T-cell (primary cell): Measurements from ENCODE around the gene MRM2. TPM values are rescaled to one million over a fixed set of nuclear protein-coding genes. Genes with fewer than 3 reads are reported as not detected.

Source experiments
- ATAC-seq, 4 experiments: fragments of 200-7000 bp in 3 of 4; fragments of 150-1000 bp in 1 of 4; cut with Tn5 transposase; replicated peaks in 1 of 4; 1 replicate in 3 of 4; 2 replicates in 1 of 4; pipeline ENCODE4 v1.10.0; 2021; ENCODE audit warnings: moderate library complexity in 3 of 4, mild to moderate bottlenecking in 2 of 4, moderate number of reproducible peaks in 1 of 4
- CTCF ChIA-PET, 2 donors: fragments of 300-600 bp; sonication (Branson Sonifier 250); formaldehyde crosslinking; loops; one replicate each; lab custom pipeline; 2022; ENCODE audit warnings: antibody characterized with exemption in 2 of 2; lab: Charles Lee
- POLR2A ChIA-PET, 2 donors: fragments of 300-600 bp; sonication (Branson Sonifier 250); formaldehyde crosslinking; loops; one replicate each; lab custom pipeline; 2022; ENCODE audit warnings: antibody characterized with exemption in 2 of 2; lab: Charles Lee
- DNase-seq, 35 experiments: peaks; one replicate each; pipeline versions ENCODE4 v3.0.0 to v3.0.0-alpha.2; 2013 to 2023
- H3K27ac ChIP-seq: one replicate; pipeline ENCODE4 v1.5.1; 2013; ENCODE audit warnings: low read length
- H3K27me3 ChIP-seq, 2 experiments: replicated peaks in 1 of 2; 1 replicate in 1 of 2; 2 replicates in 1 of 2; pipeline versions ENCODE4 v1.6.1 to v1.7.0; 2013; ENCODE audit warnings: low read length in 1 of 2, mixed read lengths in 1 of 2; ENCODE audit not compliant: control insufficient read depth in 2 of 2, insufficient read depth in 2 of 2; ENCODE audit errors: extremely low read depth in 1 of 2
- H3K36me3 ChIP-seq, 2 donors: 1 replicate in 1 of 2; 2 replicates in 1 of 2; pipeline versions ENCODE4 v1.6.1 to v1.7.0; 2013; ENCODE audit warnings: low read length in 1 of 2; ENCODE audit not compliant: control insufficient read depth in 2 of 2, insufficient read depth in 1 of 2; ENCODE audit errors: extremely low read depth in 1 of 2
- H3K4me1 ChIP-seq, 2 experiments: 1 replicate in 1 of 2; 2 replicates in 1 of 2; pipeline versions ENCODE4 v1.6.1 to v1.7.0; 2013; ENCODE audit warnings: low read length in 2 of 2, mixed read lengths in 1 of 2; ENCODE audit not compliant: insufficient read depth in 2 of 2, control insufficient read depth in 1 of 2; ENCODE audit errors: extremely low read depth in 1 of 2
- H3K4me3 ChIP-seq, 2 donors: 1 replicate in 1 of 2; 2 replicates in 1 of 2; pipeline versions ENCODE4 v1.5.1 to v1.7.0; 2013; ENCODE audit warnings: mild to moderate bottlenecking in 2 of 2, low read length in 1 of 2, moderate library complexity in 1 of 2; ENCODE audit not compliant: control insufficient read depth in 1 of 2; ENCODE audit errors: extremely low read depth in 1 of 2
- H3K9me3 ChIP-seq: 2 replicates; pipeline ENCODE4 v1.7.0; 2013
- H3K27ac Mint-ChIP-seq, 2 donors: one replicate each; pipeline ENCODE4 v1.8.0; 2020 to 2021; ENCODE audit warnings: mild to moderate bottlenecking in 2 of 2, mixed read lengths in 2 of 2
- H3K27me3 Mint-ChIP-seq, 2 donors: one replicate each; pipeline ENCODE4 v1.8.0; 2021 to 2022; ENCODE audit warnings: mixed read lengths in 2 of 2
- H3K36me3 Mint-ChIP-seq: one replicate; pipeline ENCODE4 v1.8.0; 2021; ENCODE audit warnings: mixed read lengths
- H3K4me1 Mint-ChIP-seq, 3 donors: one replicate each; pipeline ENCODE4 v1.8.0; 2020 to 2022; ENCODE audit warnings: mixed read lengths in 3 of 3, mild to moderate bottlenecking in 1 of 3
- H3K4me3 Mint-ChIP-seq, 3 donors: one replicate each; pipeline ENCODE4 v1.8.0; 2020 to 2022; ENCODE audit warnings: mild to moderate bottlenecking in 3 of 3, mixed read lengths in 3 of 3, moderate library complexity in 3 of 3
- H3K9me3 Mint-ChIP-seq, 3 donors: one replicate each; pipeline ENCODE4 v1.8.0; 2020 to 2022; ENCODE audit warnings: mixed read lengths in 3 of 3
- WGBS: methylation state at CpG from one replicate; pipeline ENCODE4 v1.1.5; 2013; ENCODE audit warnings: missing lambda C conversion rate; ENCODE audit not compliant: insufficient coverage; 5-methylcytosine and 5-hydroxymethylcytosine counted together
- total RNA-seq, 35 experiments: library from RNA in 6 of 35; stranded (reverse) in 6 of 35; fragments of 120-200 nt in 1 of 35; gene quantifications; one replicate each; pipeline versions ENCODE4 v1.2.1 to v1.2.4 and lab custom pipeline; 2013 to 2026

Gene MRM2
- total RNA-seq, 5 donors from 2014 or later (not counting 1 experiment from before 2014, with no cell fraction given): 6.5 to 20.0 (median 17.9) TPM

DNA sequence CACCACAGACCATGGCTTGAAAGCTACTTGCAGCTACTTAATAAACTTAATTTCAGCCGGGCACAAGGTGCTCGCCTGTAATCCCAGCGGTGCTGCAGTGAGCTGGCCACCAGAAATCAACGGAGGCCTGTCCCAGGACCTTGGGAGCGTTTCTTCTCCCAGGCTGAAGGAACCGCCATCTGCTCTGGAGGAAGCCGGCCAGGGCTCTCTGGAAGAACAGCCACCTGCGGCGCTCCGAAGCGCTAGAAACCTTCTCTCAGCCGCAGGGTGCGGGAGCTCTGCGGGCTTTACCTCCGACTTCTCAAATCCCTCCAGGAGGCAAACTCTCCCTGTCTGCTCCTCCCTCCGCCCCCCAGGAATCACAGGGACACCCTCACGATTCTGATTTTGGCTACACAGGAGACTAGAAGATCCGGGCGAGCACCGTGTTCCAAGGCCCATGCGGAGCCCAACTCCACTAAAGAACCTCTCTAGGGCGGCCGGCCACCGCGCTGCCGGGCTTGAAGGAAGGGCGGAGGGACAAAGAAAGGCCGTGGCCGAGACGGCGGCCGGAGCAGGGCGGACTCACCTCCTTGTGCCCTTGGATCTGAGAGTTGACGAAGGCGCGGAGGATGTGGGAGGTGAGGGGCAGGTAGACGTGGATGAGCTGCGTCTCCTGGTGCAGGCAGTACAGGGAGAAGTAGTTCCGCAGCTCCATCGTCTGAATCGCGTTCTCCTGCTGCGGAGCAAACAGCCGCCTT lies 14.5 kb upstream of the MRM2 start:
- H3K4me3 ChIP-seq: no peak overlapping the region
- peaks cover 2% of the 10 kb centered on the region in 2 donors for H3K36me3 ChIP-seq
- DNase-seq (no peak), ATAC-seq (no peak)
- no peaks in the 10 kb centered on the region for H3K27me3 ChIP-seq
- H3K4me1 ChIP-seq: peaks cover 0 to 30% of the 10 kb centered on the region in 2 experiments
- Mint-ChIP-seq H3K27me3 (no peaks in the 10 kb centered on the region), H3K4me1 (peaks cover 5 to 14% (median 5%) of the 10 kb centered on the region in 3 donors), H3K9me3 (no peaks in the 10 kb centered on the region), H3K4me3 (no peak overlapping the region), H3K27ac (no peak overlapping the region), H3K36me3 (peaks cover 10% of the 10 kb centered on the region)
- ChIA-PET POLR2A (no interaction called here), CTCF (no interaction called here)
- no peaks in the 10 kb centered on the region for H3K9me3 ChIP-seq
- 98% methylated on average over 40 of the region's 44 CpGs for WGBS
- no peak overlapping the region for H3K27ac ChIP-seq

DNA sequence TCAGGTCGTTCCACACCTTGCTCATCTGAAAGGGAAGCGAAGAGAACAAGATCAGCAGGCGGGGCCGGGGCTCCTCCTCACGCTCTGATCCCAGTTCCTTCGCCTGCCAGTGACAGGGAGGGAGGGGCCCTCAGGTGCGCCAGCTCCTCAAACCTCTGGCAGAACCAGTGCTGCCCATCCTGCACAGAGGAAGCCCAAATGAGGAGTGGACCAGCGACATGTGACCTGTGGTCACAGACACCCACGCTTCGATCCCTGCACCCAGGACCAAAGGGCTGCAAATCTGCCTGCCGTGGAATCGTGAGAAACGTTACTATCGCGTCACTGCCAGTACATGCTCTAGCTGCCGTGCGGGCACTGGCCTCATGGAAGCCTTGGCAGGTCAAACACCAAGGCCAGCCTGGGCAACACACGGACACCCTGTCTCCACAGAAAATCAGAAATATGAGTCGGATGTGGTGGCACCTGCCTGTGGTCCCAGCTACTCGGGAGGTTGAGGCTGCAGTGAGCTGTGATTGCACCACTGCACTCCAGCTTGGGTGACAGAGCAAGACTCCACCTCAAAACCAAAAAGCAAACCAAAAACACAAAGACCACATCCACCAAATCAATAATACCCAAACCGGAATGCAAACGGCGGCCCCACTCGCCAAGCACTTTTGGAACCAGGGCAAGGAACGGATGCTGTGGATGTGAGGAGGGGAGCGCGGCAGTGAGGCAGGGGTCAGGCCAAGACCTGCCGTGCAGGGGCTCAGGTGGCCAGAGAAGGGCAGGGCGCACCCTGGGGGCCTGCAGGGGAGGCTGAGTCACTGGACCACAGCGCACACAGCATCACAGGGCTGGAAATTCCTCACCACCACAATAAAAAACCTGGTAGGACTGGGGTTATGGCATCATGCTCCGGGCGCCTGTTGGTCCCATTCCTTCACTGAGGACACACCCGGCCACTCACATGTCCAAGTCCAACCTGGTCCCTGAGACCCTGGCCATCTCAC lies 13.4 kb upstream of the MRM2 start:
- Histone ChIP-seq H3K4me3 (no peak overlapping the region), H3K4me1 (peaks cover 0 to 25% of the 10 kb centered on the region in 2 experiments), H3K27me3 (no peaks in the 10 kb centered on the region), H3K36me3 (peaks cover 2% of the 10 kb centered on the region in 2 donors), H3K27ac (no peak overlapping the region), H3K9me3 (no peaks in the 10 kb centered on the region)
- ATAC-seq (no peak), DNase-seq (no peak)
- no peaks in the 10 kb centered on the region for H3K9me3 Mint-ChIP-seq
- POLR2A ChIA-PET: no interaction called here
- WGBS: 91% methylated on average over 23 of the region's 33 CpGs
- no peak overlapping the region for H3K27ac Mint-ChIP-seq
- peaks cover 12% of the 10 kb centered on the region for H3K36me3 Mint-ChIP-seq
- no peaks in the 10 kb centered on the region for H3K27me3 Mint-ChIP-seq
- CTCF ChIA-PET: no interaction called here
- H3K4me3 Mint-ChIP-seq: no peak overlapping the region
- peaks cover 0 to 15% (median 5%) of the 10 kb centered on the region in 3 donors for H3K4me1 Mint-ChIP-seq

DNA sequence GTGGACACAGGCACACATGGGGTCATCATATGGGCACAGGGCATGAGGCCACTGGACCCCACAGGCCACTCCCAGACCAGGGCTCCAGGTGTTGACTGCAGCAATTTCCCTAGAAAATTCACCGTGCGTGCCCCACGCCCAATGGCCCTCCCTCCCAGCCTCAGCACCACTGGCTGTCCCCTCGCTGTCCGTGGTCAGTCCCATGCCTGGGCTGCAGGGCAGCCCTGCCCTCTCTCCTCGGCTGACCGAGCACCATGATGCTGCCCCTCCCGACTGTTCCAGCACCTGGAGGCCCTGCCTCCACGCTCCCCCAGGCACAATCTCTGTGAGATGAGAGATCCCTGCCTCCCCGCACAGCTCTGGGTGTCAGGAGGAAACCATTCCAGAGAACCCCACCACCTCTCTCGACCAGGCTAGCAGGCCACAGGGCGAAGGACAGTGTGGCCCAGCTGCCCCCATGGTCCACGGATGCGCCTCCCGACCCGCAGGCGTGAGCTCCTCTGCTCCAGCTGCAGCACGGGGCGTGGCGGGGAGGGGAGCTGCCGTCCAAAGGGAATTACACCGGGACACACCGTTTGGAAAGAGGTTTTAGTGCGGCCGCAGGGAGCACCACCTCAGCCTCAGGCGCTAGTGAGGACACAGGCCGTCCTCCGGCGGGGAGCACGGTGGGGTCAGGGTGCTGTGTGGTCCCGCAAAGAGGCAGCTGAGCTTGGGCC lies 12.6 kb upstream of the MRM2 start:
- H3K4me3 ChIP-seq: no peak overlapping the region
- peaks cover 0 to 17% (median 5%) of the 10 kb centered on the region in 3 donors for H3K4me1 Mint-ChIP-seq
- no peak overlapping the region for H3K4me3 Mint-ChIP-seq
- H3K27ac ChIP-seq: no peak overlapping the region
- no peaks in the 10 kb centered on the region for H3K27me3 ChIP-seq
- no peaks in the 10 kb centered on the region for H3K9me3 ChIP-seq
- H3K36me3 ChIP-seq: peaks cover 2% of the 10 kb centered on the region in 2 donors
- CTCF ChIA-PET: no interaction called here
- H3K27ac Mint-ChIP-seq: no peak overlapping the region
- H3K9me3 Mint-ChIP-seq: no peaks in the 10 kb centered on the region
- no peaks in the 10 kb centered on the region for H3K27me3 Mint-ChIP-seq
- POLR2A ChIA-PET: no interaction called here
- DNase-seq (no peak), ATAC-seq (no peak)
- 96% methylated on average over 29 of the region's 31 CpGs for whole genome bisulfite sequencing
- peaks cover 10% of the 10 kb centered on the region for H3K36me3 Mint-ChIP-seq
- peaks cover 0 to 25% of the 10 kb centered on the region in 2 experiments for H3K4me1 ChIP-seq

DNA sequence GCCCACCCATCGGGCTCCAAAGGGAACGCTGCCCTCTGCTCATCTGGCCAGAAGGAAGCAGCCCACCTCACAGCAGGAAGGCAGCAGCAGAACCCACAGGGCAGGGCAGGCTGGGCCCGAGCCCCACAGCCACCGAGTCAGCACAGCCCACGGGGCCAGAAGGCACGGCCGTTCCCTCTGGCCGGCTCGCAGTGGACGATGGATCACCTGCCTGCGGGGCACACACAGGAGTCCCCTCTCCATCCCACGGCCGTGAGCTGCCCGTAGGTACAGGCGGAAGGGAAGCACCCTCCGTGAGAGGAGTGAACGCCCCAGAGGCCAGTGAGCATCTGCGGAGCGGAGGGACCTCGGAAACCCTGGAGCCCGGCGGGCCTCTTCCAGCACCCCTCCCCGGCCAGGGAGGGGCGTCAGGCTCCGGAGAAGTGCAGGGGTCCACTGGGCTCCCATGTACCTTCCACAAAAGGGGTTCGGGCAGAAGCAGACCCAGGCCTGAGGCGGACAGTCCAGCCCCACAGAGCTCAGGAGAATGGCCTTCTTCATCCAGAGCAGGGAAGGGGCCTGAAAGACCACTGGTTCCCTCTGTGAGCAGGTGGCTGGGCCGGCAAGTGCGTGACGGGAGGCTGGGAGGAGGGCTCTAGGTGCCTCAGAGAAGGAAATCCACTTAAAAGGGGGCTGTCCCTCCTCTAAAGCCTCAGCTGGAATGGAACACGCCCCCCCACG lies 11.7 kb upstream of the MRM2 start:
- Histone ChIP-seq H3K27me3 (no peaks in the 10 kb centered on the region), H3K27ac (no peak overlapping the region), H3K9me3 (no peaks in the 10 kb centered on the region), H3K36me3 (peaks cover 2% of the 10 kb centered on the region in 2 donors), H3K4me3 (no peak overlapping the region), H3K4me1 (peaks cover 0 to 25% of the 10 kb centered on the region in 2 experiments)
- WGBS: 96% methylated on average over 25 of the region's 32 CpGs
- Mint-ChIP-seq H3K27ac (no peak overlapping the region), H3K4me1 (peaks cover 8 to 24% (median 13%) of the 10 kb centered on the region in 3 donors), H3K4me3 (no peak overlapping the region), H3K9me3 (no peaks in the 10 kb centered on the region), H3K27me3 (no peaks in the 10 kb centered on the region), H3K36me3 (peaks cover 10% of the 10 kb centered on the region)
- ChIA-PET POLR2A (no interaction called here), CTCF (no interaction called here)
- ATAC-seq: no peak
- no peak for DNase-seq

DNA sequence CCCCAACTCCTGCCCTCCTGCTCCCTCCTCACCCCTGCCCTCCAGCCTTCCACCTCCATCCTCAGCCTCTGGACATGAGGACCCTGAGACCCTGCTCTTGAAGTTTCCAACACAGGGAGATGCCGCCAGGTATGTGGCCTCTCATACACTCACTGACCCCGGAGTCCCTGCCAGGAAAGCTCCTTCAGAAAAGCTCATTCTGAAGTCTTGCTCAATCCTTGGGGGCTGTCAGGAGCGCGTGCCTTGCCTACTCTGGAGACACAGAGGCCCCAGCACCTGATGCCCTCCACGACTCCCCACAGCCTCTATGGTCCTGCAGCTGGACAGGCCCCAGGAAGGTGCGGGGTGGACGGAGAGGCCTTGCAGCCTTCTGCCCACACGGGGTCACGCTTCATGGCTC lies 11.0 kb upstream of the MRM2 start:
- Histone ChIP-seq H3K4me3 (no peak overlapping the region), H3K27ac (no peak overlapping the region), H3K9me3 (no peaks in the 10 kb centered on the region), H3K4me1 (peaks cover 0 to 25% of the 10 kb centered on the region in 2 experiments), H3K36me3 (peaks cover 2% of the 10 kb centered on the region in 2 donors), H3K27me3 (no peaks in the 10 kb centered on the region)
- 98% methylated on average over 9 of the region's 9 CpGs for WGBS
- POLR2A ChIA-PET: no interaction called here
- no peaks in the 10 kb centered on the region for H3K9me3 Mint-ChIP-seq
- peaks cover 10 to 28% (median 18%) of the 10 kb centered on the region in 3 donors for H3K4me1 Mint-ChIP-seq
- no peak overlapping the region for H3K4me3 Mint-ChIP-seq
- H3K27me3 Mint-ChIP-seq: no peaks in the 10 kb centered on the region
- peaks cover 10% of the 10 kb centered on the region for H3K36me3 Mint-ChIP-seq
- CTCF ChIA-PET: no interaction called here
- ATAC-seq (peak in 1 of 4 experiments; percentile 14), DNase-seq (no peak)
- H3K27ac Mint-ChIP-seq: no peak overlapping the region
